ENCODE results near the gene TSHZ2. TPM values are rescaled to one million over a fixed set of nuclear protein-coding genes. Genes with fewer than 3 reads are reported as not detected.

Gene TSHZ2
- total RNA-seq, 1 experiment from 2014 or later: 0.07 TPM

DNA sequence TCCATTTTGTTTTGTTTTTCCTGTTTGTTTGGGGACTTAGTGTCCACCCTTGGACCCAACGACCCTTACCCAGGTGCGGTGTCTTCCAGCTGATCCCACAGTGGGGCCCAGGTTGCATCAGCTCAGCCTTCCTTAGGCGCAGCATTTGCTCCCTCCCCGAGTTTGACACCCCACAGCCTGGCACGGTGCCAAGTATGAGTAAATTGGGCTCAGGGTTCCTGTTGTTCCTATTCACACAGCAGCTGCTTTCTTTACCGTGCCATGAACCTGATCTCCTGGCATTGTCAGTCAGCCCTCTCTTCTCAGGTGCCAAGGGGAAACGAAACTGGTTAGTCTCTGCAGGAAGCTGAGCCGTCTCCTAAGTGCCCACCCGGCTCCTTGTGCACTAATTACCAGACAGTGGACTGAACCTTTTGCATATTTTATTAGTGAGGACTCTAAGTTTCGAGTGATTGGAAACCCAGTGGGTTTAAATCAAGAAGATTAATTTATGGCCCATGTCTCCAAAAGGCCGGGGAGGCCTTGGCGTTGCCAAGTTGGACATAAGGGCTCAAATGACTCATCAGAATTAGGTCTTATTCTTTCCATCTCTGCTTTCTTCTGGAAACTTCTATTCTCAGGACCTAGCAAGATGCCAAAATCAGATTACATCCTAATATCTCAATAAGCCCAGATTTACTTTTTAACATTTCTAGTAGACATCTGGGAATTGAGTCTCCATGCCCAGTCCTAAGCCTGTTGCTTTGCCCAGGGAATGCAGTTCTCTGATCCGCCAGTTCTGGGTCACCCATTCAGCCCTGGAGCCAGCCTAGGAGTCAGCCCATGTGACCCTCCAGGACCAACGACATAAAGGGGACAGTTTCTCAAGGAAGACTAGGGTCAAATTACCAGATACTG is 68.8 kb downstream of the TSHZ2 start:
- H3K27ac Mint-ChIP-seq: no peak overlapping the region
- H3K23me2 ChIP-seq (ENCODE audit: insufficient read length, low read depth, low read length, poor library complexity, severe bottlenecking): no peaks in the 10 kb centered on the region
- no peaks in the 10 kb centered on the region for H3K36me3 Mint-ChIP-seq (ENCODE audit: insufficient read depth in 1 of 3, low read depth in 3 of 3)
- WGBS (ENCODE audit: extremely low coverage, insufficient read length, low lambda C conversion rate): no CpG with 5 or more reads among the region's 14 CpGs
- no peak overlapping the region for H3K9ac ChIP-seq (ENCODE audit: extremely low read depth, insufficient read length, low read length)
- H4K91ac ChIP-seq (ENCODE audit: insufficient read length, low read depth, low read length): no peak overlapping the region
- no peak overlapping the region for H3K23ac ChIP-seq (ENCODE audit: insufficient read length, low read depth, low read length)
- H3K27ac ChIP-seq (ENCODE audit: insufficient read length, low read depth, low read length): no peak overlapping the region
- no peak overlapping the region for H2BK12ac ChIP-seq (ENCODE audit: insufficient read length, low read depth, low read length)
- no peaks in the 10 kb centered on the region for H3K79me2 ChIP-seq (ENCODE audit: insufficient read depth, low read length)
- H3K9me3 Mint-ChIP-seq: peaks cover 0 to 2% of the 10 kb centered on the region in 2 experiments; a peak in 1 of 5 replicates
- H3K56ac ChIP-seq (ENCODE audit: insufficient read length, low read depth, low read length): no peak overlapping the region
- H3K9me3 ChIP-seq (ENCODE audit: control insufficient read depth, low read depth, low read length): no peaks in the 10 kb centered on the region
- no peak overlapping the region for H2AFZ ChIP-seq (ENCODE audit: low read length)
- 0 out of 4 replicates have a peak, but pooled peaks cover 0 to 5% of the 10 kb centered on the region in 2 experiments for H3K4me1 Mint-ChIP-seq
- H3T11ph ChIP-seq (ENCODE audit: low read length): no peak overlapping the region
- no peak overlapping the region for H2AK5ac ChIP-seq (ENCODE audit: insufficient read length, low read length)
- H3K4ac ChIP-seq (ENCODE audit: low read depth, low read length): no peak overlapping the region
- DNase-seq: no peak
- no peak overlapping the region for H3K18ac ChIP-seq (ENCODE audit: insufficient read length, low read depth, low read length)
- no peak overlapping the region for H4K8ac ChIP-seq (replicated peaks; ENCODE audit: insufficient read length, low read depth, low read length)
- H3K14ac ChIP-seq (ENCODE audit: insufficient read depth, low read length): no peak overlapping the region
- no peak overlapping the region for H2BK5ac ChIP-seq (ENCODE audit: insufficient read length, low read length)
- no peaks in the 10 kb centered on the region for H3K4me1 ChIP-seq (ENCODE audit: insufficient read depth, low read length)
- H2BK20ac ChIP-seq (ENCODE audit: low read depth, low read length, poor library complexity, severe bottlenecking): no peak overlapping the region
- peaks cover 1% of the 10 kb centered on the region; the same call in 1 of the 2 replicates for H3K27me3 Mint-ChIP-seq (ENCODE audit: low read depth)
- H4K5ac ChIP-seq (ENCODE audit: insufficient read length, low read depth, low read length): no peak overlapping the region
- no peak overlapping the region for H2BK15ac ChIP-seq (ENCODE audit: low read depth, low read length)
- TF ChIP-seq, protein P1, sequence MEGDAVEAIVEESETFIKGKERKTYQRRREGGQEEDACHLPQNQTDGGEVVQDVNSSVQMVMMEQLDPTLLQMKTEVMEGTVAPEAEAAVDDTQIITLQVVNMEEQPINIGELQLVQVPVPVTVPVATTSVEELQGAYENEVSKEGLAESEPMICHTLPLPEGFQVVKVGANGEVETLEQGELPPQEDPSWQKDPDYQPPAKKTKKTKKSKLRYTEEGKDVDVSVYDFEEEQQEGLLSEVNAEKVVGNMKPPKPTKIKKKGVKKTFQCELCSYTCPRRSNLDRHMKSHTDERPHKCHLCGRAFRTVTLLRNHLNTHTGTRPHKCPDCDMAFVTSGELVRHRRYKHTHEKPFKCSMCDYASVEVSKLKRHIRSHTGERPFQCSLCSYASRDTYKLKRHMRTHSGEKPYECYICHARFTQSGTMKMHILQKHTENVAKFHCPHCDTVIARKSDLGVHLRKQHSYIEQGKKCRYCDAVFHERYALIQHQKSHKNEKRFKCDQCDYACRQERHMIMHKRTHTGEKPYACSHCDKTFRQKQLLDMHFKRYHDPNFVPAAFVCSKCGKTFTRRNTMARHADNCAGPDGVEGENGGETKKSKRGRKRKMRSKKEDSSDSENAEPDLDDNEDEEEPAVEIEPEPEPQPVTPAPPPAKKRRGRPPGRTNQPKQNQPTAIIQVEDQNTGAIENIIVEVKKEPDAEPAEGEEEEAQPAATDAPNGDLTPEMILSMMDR (conservative IDR thresholded peaks at IDR 0.05): no peak
- no peak overlapping the region for H2BK120ac ChIP-seq (ENCODE audit: low read depth, low read length, poor library complexity, severe bottlenecking)
- no peaks in the 10 kb centered on the region for H3K27me3 ChIP-seq (ENCODE audit: insufficient read depth, low read length)
- H3K4me3 Mint-ChIP-seq: no peak overlapping the region
- no peak overlapping the region for H3K4me2 ChIP-seq (ENCODE audit: insufficient read depth, insufficient read length, low read length)
- H3K79me1 ChIP-seq (ENCODE audit: insufficient read depth, low read depth, low read length, poor library complexity, severe bottlenecking): no peaks in the 10 kb centered on the region
- H4K20me1 ChIP-seq (ENCODE audit: control insufficient read depth, insufficient read depth, insufficient read length): no peaks in the 10 kb centered on the region

Measured in H9 (cell line).